DMS 273 treated with DMSO at 0.1 percent for 48 hours (cell line): ENCODE data around the gene NALF2.
A peak's percentile ranks its signal among the peaks of the same experiment; 100 is the strongest.

Experiments
- DNase-seq: peaks from one replicate; lab custom pipeline; 2025; lab: John Stamatoyannopoulos, UW

Gene NALF2

GRCh38 chrX:69524781-69525363 lies 20.7 kb downstream of the NALF2 start:
- DNase-seq, result no peak

GRCh38 chrX:69530306-69530705 lies 26.2 kb downstream of the NALF2 start:
- DNase-seq, result no peak

GRCh38 chrX:69531031-69531755 lies 27.1 kb downstream of the NALF2 start:
- no peak for DNase-seq

GRCh38 chrX:69535661-69536060 lies 31.5 kb downstream of the NALF2 start:
- DNase-seq, result peak; percentile 57

- no peak for DNase-seq
These were observed 34.3 kb downstream of the NALF2 start for GRCh38 chrX:69538321-69538876.

GRCh38 chrX:69539437-69539836 lies 35.3 kb downstream of the NALF2 start:
- DNase-seq, result no peak

GRCh38 chrX:69541956-69542355 lies 37.8 kb downstream of the NALF2 start:
- no peak for DNase-seq

GRCh38 chrX:69543572-69543971 lies 39.4 kb downstream of the NALF2 start:
- no peak for DNase-seq

GRCh38 chrX:69546417-69546816 lies 42.3 kb downstream of the NALF2 start:
- DNase-seq, result no peak

GRCh38 chrX:69546978-69547377 lies 42.9 kb downstream of the NALF2 start:
- no peak for DNase-seq

- no peak for DNase-seq
These were observed 47.4 kb downstream of the NALF2 start for GRCh38 chrX:69551421-69552009.

- DNase-seq, result no peak
These were observed 48.4 kb downstream of the NALF2 start for GRCh38 chrX:69552512-69552911.
